ENCODE measurements around the gene EYS.
"Not testable (repeated sequence)": the region's sequence is repeated elsewhere in the genome, so short reads cannot be mapped to it uniquely, and the experiment has no call there.

The EYS gene

DNA sequence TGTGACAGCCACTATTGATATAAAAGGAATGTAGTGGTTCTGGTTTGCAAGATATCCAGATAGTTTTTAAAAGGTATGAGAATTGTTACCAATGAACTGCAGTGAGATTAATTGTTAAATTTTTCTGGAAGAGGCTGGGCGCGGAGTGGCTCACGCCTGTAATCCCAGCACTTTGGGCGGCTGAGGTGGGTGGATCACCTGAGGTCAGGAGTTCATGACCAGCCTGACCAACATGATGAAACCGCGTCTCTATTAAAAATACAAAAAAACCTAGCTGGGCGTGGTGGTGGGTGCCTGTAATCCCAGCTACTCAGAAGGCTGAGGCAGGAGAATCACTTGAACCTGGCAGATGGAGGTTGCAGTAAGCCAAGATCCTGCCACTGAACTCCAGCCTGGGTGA, 1906.6 kb downstream of the EYS start:
- not testable (repeated sequence) for DNase-seq

DNA sequence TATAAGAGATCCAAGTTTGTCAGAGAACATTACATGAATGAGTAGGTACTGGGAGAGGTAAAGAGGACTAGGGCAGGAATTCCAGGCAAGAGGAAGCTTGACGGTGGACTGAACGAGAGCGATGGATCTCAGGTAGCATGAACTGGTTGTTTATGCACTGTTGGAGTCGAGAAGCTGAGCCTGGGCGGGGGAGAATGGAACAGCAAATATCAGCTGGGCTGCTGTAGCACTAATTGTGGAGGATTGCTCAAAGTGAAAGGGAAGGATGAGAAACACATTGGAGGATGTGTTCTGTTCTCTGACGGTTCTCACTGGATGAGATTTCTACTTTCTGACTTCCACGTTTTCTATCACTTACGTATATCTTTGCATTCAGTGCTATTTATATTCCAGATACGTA, 1907.2 kb downstream of the EYS start:
- DNase-seq = no peak

DNA sequence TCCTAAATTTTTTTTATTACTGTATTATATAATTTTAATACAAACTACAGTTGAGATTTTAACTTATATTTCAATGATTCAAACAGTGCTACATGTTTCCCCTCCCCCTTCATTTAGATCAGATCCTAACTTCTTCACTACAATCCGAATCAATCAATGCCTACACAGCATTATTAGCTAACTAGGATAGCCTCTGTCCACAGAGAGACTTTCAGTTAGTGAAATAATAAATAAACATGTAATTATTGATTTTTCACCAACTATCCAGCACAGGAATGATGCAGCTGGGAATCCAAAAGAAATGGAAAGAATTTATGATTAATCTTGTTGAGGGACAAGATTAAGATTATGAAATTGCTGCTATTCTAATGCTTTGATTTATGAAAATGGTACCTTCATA, 1907.7 kb downstream of the EYS start:
- DNase-seq = no peak

DNA sequence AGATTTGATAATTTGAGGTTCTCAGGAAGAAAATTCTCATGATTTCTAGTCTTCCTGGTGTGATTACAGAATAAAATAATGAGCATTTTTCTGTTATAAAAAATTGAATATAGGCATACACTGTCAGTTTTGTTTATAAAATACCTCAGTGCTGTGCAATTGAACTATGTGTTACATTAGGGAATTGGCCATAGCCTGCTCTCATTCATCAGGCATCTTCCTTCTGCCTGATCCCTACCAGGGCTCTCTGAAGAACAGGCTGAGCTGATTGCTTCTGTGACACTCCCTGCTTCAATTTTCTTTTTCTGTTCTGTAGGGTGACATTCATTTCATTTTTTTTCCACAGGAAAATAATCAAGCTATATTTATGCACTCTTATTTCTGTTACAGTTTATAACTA, 1908.6 kb downstream of the EYS start:
- DNase-seq = no peak

DNA sequence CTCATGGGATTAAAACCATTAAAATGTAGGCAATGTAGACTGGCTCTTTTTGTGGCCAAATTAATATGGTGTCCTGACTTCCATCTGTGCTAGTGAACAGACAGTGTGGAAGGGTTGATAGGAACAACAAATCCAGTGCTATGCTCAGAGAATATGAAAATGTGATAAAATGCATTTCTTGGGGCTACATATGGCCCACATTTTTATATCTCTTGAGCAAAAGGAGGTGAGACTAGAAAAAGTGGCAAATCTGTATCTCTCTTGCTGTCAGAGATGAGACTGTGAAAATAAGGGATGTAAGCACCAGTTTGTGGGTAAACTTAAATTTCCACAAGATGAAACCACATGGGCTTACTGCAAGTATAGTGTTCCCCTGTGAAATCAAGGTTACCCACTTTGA, 1909.3 kb downstream of the EYS start:
- DNase-seq = no peak

DNA sequence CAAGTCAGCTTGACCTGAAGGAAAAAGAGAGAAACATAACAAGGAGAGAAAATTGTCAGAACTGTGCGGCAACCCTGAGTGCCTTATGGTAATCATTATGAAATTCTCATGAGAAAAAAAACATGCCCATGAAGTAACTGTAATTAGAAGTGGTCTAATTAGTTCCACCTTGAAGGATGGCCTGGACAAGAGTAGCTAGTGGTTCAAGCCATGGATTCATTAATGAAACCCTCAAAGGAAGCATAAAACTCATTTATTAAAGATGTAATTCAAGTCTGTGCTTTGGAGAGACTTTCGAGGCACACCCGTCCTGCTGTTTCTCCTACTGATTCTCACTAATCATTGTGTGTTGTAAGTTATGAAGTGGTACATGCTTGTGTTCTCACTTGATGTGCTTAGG, 1911.2 kb downstream of the EYS start:
- no peak for DNase-seq

DNA sequence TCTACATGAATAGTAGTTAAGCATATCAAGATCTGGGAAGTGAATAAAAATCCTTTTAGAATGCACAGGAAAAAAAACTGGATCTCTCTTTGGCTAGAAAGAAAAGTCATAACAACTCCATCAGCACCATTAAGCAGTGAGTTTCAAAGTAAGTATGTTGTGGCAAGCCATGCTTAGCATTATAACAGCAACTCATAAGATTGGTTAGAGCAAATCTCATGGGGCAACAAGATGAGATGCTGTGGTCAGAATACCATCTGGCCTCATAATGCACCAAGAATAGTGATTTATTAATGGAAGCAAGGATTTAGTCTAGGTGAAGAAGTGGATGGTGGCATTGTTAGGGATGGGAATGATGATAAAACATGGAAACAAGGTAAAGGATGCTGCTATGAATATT, 1912.0 kb downstream of the EYS start:
- no peak for DNase-seq

DNA sequence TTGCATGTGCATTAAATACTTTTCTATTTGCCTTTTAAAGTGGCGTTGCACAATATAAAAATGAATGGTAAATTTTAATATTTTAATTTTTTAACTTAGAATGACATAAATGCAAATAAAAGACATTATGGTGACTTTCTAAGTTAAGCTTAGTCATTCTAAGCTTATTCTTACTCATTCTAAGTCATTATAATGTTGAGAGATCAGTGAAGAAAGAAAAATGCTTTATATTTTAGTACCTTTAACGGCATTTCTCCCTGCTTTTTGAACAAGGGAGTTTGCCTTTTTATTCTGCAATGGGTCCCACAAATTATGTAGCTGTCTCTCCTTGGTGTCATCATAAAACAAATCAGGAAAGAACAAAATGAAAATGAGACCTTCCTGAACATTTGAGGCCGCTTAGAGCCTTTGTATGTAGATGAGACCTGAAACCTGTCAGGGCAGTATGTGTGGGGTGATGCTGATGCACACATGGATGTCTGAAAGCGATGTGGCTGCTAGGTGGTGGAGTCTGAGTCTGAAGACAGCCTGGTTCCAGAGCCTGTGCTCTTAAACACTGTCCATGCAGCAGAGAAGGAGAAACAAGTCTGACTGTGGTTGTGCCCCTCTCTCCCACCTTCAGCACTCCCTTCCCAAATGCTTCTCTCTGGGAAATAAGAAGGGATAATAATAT, 1913.4 kb downstream of the EYS start:
- DNase-seq = no peak

DNA sequence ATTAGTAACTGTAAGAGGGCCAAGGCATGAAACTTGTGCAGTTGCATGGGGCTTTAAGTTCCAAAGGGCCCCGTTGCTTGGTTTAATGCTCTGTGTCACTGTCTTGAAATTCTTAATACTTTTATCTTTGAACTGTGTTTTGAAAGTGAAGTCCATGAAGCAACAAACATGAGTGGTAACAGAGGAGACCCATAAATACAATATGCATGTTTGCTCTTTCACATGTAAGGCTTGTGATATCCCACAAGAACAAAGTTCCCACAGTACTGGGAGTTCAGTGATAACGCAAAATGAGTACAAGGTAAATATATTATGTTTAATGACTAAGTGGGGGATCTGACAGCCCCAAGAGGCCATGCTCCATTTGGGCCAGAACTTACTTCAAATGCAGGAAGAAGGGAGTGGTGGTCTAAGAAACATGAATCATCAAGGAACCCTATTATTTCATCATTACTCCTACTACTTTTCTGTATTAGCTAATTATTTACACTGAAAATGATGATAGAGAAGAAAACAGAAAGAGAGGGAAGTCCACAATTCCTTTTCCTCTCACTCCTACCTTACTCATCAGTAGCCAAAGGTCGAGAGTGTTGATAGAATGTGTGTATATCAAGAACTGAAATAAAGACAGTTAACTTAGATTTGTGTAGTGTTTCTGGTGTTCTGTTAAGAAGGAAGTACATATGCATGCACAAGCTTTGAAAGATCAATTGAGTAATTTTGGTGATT, 1914.1 kb downstream of the EYS start:
- no peak for DNase-seq

DNA sequence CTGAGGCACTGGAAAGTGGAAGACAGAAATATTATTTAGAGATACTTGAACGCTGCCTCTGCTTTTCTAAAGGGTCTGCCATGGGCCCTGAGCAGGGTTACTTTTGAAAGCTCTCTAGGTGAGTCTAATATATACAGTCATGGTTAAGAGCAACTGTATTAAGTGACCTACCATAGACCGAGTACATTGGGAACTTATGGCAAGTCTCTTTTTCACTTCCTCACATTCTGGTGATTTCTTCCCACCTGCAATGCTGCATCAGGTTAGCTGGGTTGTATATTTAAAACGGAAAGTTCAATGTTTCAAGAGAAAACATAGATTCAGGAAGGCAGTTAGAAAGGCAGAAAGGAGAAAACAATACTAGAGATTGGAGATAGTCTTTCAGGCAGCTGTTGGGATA, 1916.7 kb downstream of the EYS start:
- DNase-seq = no peak

DNA sequence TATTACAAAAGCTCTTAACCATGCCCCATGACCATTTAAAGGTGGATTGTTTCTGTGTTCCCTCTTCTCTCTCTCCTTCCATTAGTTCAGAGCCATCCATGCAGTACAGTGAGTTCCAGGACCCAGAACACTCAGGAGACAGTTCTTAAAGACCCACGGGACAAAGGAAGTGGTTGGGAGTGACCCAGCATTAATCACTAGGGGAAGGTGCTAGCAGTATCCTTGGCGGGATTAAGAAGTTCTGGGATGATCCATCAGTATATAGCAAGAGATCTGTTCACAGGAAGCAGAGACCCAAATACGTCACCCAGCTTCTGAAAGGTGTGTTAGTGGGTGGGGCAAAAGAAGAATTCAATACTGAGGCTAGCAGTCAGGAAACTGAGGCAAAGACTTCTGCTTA, 1917.3 kb downstream of the EYS start:
- DNase-seq = no peak

DNA sequence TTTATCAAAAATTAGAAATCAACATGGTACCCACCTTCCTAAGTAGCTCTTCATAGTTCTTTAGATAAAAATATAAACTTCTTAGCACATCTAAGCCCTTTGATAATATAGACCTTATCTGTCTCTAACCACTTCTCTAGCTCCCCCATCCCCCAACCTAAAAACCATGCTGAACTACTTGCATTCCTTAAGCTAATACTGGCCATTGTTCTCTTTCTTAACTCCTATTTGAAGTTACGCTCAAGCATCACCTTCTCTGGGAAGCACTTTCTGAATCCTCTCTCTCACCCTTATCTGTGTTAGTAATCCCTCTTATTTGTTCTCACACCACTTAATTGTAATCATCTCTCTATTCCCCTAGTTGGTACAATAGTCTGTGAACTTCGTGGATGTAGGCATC, 1918.5 kb downstream of the EYS start:
- no peak for DNase-seq

DNA sequence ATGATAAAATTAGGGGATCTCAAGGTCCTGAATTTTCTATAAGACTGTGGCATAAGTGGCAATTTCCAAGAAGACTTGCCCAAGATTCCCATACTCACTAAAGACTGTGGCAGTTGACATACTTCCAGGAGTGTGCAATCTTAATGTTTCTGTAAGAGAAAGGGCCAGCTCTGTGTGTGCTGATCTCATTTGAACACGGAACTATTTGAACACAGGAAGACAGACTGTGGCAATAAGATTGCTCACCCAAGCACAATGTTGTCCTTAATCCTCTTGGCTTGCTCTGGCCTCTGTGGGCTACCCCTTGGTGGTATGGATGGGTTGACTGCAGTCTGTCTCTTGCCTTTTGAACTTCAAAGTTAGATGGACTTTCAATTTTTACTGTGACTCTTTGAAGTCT, 1920.0 kb downstream of the EYS start:
- DNase-seq = no peak

DNA sequence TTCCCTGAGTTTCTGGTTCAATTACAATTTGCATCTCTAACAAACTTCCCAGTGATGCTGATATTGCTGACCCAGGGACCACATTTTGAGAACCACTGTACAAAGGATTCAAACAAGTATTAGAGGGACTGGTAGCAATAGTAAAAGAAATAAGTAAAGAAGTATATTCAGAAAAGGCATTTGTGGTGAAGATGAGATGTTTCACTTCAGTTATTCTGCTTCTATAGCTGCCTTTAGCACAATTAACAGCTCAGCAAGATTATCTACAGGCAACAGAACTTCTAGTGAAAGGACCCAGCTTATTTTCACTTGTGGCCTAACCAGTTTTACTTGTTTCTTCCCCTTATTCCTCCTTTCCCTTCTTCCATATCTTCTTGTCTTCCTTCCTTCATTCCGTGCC, 1922.0 kb downstream of the EYS start:
- no peak for DNase-seq

DNA sequence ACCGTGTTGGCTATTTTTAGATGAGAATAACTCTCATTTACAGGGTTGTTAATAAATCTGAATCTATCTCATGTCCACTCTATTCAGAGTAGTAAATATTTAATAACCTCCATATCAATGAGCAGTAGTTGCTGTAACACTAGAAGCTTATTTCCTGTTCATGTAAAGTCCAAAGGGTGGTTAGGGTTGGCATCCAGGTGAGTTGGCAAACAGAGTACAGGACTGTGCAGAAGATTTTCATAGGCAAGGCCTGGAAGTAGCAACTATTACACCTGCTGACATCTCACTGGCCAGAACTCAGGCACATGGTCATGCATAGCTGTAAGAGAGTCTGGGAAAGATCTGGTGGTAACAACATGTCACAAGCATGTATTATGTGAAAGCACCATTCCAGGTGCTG, 1923.9 kb downstream of the EYS start:
- no peak for DNase-seq

DNA sequence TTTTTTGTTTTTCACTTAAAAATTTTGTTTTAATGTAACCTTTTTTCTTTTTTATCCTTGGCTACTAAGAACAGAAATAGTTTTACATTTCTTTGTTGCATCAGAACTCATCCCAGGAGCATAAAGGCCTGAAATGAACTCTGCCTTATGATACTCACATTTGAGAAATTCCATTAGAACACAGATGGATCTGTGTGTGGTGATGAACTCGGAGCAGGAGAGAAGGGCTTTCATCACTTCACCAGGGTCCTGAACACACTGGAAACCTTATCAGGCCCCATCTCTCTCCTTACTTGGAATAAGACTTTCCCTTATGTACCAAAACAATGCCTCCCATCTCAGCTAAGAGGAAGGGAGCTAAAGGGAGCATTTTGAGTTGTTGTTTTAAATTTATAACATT, 1932.1 kb downstream of the EYS start:
- DNase-seq = no peak

DNA sequence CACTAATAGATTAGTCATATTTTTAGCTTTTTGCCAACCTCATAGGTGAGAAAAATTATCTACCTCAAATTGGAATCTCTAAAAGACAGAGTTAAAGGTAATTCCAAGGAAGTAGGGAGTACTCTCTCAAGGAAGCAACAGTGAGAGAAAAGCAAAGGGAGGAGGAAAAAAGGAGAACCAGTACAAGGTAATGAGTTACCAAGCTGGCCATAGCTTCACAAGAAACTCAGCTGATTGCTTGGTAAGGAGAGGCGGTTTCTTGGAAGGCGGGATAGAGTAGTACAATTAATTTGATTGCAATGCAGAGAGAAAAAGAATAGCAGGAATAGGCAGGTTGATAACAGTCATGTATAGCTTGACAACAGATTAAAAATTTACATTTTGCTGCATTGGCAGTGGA, 1933.8 kb downstream of the EYS start:
- no peak for DNase-seq

DNA sequence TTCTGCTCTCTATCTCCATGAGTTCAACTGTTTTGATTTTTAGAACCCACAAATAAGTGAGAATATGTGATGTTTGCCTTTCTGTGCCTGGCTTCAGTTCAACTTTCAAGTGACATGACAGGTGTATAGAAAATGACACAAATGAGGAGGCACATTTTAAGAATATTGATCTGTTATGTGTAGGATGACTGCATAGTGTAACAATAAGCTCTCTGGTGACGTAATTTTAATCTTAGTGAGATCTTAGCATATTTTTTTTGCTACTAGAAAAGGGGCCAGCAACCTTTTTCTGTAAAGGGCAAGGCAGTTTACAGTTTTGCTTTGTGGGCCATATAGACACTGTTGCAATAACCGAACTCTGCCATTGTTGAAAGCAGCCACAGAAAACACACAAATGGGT, 1941.2 kb downstream of the EYS start:
- no peak for DNase-seq

DNA sequence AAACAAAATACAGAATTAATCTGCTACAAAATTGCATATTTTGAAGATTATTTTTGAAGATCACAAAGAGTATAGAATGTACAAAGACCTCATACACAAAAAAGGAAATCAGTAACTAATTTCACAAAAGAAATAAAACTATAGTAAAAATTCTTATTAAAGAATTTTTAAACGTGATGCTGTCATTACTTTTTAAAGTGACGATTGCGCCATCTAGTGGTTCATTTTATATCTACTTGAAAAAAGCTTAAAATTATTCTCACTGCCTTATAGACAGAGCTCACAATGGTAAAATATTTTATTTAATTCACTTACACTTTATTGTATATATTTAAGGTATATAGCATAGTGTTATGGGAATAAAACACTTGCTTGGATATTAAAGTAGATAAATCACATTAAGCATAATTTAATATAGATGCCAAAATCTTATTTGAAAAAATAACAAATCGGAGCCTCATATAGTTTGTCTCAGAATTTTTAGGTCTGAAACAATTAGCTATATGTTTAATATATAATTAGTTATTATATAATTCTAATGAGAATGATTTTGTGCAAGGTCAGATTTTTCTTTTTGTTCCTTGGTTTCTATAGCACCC, 1942.6 kb downstream of the EYS start:
- no peak for DNase-seq

DNA sequence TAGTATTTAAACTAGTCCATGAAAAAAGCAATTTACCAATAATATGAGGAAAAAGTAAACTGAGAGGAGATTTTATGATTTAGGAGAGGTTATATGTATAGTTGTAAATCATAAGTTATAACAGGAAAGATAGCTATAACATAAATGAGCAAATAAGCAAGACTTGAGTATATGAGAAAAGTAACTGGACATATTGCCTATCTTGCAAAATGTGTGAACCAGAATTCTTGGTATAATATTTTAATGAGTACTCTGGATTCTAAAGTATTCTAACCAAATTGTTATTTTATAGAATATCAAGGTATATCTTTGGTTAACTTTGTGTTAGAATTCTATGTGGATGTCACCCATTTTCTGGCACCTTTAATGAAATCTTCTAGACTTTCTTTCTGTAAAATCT, 1946.8 kb downstream of the EYS start:
- DNase-seq = no peak

DNA sequence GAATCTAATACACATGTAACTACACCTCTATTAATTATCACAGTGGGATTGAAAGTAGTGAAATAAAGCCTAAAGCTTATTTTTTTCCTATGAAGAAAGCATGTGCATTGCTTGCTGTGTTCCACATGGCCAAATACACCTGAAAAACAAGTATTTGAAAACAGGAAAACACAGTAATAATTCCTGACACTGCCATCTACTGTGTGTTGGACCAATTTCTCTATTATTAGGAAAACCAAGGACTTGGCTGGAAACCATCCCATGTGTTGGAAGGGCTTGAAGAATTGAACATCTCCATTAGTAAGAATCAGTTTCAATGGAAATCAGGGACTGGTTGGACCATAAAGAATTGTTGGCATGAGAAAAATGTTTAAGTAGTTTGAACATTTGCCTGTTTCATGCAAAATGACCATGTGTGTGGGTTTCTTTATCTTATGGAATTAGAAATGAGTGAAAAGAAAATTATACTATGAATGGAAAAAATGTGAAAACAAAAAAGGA, 1947.4 kb downstream of the EYS start:
- no peak for DNase-seq

DNA sequence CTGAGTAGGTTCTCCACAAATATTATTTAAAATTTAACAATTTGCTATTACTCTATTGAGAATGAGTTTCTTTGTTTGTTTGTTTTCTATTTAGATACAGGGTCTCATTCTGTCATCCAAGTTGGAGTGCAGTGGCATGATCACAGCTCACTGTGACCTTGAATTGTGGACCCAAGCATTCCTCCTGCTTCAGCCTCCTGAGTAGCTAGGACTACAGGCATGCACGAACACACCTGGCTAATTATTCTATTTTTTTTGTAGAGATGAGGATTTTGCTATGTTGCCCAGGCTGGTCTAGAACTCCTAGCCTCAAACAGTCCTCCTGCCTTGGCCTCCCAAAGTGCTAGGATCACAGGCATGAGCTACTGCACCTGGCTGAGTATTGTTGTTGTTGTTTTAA, 1949.2 kb downstream of the EYS start:
- DNase-seq = no peak

DNA sequence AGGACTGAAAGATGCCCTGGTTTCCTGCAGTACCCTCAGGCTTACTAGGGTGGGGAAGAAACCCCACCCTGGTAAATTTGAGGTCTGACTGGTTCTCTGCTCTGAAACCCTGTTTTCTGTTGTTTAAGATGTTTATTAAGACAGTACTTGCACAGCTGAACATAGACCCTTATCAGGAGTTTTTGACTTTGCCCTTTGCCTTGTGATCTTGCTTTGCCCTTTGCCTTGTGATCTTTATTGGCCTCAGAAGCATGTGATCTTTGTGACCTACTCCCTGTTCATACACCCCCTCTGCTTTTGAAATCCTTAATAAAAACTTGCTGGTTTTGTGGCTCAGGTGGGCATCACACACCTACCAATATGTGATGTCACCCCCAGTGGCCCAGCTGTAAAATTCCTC, 1949.8 kb downstream of the EYS start:
- DNase-seq = not testable (repeated sequence)

DNA sequence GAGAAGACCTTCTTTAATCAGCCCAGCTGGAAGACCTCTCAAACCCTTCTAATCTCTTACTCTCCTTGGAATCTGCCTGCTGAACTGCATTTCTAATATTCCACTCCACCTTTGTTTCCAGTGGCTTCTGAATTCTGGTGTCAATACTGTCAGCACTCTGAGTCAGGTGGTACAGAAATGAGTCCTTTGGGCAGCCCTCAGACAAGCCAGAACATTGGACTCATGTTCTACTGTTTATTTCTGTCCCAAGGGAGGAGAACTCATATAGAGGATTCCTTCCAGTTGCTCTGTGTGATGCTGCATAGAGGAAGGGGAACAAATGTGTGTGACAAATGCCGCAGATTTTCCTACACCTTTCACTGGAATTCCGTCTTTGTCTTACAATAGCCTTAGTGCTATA, 1956.6 kb downstream of the EYS start:
- no peak for DNase-seq
